HG03135 (cell line): ENCODE measurements around the gene SOBP.

ENCODE experiments used
- ATAC-seq: cut with Tn5 transposase; IDR thresholded peaks from one replicate; pipeline ENCODE4 v1.9.1; 2021; ENCODE audit warnings: mild to moderate bottlenecking, moderate library complexity; ENCODE audit not compliant: unreplicated experiment

SOBP gene

DNA sequence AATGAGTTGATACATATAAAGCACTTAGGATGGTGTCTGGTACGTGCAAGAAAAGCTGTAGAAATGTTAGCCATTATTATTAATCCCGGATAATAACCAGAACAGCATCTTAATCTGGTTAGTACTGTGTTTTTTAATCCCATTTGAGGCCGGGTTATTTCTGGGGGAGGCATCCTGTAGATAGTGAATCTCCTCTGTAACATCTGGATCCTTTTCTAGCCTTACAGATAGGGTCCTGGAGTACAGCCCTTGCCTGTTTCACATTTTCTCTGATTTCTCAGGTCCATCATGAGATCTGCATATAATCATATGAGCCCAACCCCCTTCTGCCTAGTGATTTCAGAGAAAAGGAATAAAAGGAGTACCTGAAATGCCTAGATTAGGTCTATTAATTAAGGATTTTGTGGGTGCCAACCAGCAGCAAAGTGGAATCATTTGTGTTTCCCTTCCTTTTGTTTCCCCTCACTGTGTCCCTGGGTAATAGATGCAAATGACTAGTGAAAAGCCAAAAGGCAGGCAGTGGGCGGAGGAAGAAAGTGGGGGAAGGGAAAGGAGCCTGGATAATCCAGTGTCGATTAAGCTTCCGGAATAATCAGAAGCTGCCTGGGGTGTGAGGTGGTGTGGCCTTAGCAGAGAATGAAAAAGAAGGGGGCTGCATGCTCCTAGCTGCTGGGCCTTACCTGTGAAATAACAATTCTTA, 88.9 kb downstream of the SOBP start:
- ATAC-seq: no peak

DNA sequence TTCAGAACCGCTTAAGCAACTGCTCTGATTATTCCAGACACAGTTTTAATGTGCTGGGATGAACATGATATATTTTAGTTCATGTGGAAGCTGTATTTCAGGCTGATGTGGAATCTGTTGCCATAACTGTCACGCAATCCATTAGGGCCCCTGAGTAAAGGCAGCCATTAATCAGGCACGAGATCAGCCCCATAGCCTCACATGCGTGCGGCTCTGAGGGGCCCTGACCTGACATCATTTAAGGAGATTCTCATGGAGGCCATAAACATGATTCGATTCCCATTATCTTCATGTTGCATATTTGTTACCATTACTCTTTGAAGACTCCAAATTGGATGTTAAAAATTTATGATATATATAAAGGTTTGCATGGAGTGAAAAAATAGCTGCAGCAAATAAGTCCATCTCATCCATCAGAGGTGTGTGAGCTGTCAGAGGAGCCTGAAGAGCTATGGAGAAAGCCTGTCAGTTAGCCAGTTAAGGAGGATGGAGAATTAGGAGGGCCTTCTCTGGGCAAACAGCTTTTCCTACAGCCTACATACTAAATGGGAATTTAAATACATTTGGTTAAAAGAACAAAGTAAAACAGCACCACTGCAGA, 89.6 kb downstream of the SOBP start:
- no peak for ATAC-seq

DNA sequence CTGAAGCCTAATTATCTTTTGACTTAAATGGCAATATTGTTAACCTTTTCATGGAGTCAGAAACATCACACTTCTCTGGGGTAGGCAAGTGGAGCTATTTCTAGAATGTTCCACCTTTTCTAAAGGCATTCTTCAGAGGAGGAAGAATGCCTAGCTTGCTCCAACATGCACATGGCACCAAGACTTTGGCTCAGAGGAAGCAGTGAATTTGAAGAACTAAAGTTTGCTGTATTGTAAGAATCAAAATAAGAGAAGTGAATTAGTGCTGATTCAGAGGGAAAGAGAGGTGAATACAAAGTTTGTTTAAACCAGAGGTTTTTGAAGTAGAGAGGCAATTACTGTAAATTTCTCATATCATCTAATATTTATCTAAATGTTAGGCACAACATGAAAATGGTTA, 92.2 kb downstream of the SOBP start:
- ATAC-seq: no peak

DNA sequence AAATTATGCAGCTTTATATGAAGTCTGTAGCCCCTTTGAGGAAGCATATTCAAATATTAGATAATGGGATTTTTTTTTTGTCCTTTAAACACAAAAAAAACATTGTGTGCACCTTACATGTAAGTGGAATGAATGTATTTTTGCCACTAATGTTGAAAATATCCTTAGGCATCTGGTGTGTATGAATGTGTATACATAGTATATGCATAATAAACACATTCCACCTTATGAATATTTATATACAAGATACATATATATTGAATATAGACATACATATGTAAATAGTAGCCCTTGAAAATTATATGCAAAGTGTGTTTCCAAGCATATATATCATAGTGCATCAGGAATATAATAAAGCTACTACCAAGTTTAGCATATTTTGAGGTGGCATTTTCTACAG, 94.8 kb downstream of the SOBP start:
- no peak for ATAC-seq

DNA sequence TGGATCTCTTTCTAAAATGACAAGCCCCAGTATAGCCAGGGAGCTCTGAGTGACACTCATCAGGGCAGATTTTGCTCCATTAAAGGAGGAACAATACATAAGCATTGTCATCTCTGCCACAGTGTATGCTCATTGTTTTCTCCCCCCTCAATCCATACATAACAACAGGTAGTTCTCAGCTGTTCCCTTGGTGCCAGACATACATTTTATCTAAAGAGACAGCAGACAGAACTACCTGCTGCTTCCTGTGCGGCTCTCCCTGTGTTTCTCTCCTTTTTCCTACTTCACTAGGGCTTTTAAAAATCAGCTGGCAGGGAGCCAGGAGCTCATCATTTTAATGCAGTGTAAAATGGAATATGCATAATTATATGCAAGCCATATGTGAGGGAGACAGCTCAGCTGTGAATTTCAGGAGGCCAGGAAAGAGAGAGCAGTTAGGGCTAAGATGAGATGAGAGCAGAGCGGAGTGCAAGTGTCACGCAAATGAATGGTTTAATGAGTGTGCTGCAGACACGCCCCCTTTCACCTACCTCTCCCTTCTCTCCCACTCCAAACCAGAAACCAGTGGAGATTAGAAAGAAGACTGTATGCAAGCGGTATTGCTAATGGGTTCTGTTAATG, 96.0 kb downstream of the SOBP start:
- no peak for ATAC-seq

DNA sequence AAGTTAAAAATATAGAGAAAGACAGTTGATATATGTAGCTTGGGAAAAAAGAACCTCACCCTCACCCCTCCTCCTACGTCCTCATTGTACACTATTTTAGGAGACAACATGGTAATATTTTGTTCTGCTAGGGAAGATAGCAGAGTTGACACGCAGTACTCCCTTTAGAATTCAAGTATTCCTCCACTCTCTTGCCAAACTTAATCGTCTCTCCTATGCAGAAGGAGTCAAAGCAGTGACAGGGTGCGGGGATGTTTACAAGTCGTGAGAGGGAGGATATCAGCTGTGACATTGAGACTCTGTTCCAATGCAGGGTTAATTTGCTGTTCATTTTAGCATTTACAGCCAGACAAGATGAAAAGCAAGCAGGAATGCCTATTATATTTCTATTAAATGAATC, 97.5 kb downstream of the SOBP start:
- no peak for ATAC-seq

DNA sequence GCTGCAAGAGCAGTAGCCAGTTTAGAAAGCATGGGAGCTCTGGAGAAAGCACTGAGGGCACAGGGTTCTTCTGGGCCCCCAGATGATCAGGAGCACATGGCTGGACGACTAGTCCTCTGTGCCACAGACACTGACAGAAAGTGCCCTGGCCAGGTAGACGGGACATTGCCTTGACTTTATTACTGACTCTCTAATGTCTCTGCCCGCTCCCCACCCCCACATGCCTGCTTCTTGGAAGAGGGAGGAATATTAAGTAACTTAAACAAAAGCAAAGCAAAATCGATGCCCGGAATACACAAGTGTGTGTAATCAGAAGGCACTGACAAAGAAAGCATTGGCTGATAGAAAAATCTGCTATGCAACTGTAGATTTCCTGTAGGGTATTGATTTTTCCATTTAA, 99.3 kb downstream of the SOBP start:
- ATAC-seq: no peak

DNA sequence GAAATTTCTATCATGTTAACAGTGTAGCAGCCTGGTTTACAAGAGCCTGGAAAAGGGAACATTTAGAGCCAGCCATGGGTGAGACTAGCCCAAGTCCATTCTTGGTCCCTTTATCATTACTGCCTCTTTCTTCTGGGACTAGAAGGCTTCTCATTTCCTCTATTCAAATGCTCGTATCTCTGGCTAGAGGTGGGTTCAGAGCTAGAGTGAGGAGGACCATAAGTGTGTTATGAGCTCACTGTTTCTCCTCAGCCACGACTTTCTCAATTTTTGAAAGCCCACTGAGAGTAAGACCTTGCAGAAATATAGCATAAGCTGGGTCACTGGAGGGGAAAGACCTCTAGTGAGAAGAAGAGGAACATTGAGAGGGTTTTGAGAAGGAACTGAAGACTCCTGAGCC, 100.0 kb downstream of the SOBP start:
- no peak for ATAC-seq

DNA sequence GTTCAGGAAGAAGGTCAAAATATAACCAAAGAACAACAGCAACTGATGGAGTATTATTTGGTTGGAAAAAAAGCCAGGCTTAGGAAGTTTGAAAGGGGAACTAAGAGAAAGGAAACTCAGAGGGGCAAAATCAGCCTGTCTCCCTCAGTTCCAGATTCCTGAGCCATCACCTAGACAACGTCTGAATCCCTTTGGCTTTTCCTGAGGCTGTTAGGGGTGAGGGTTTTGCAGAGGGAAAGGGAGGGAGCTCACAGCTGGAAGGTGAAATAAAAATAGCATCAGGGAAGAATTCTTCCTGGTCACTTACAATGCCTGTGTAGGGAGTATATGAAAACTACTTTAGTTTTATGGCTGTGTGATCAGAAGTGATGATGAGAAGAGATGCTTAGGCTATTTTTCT, 100.5 kb downstream of the SOBP start:
- no peak for ATAC-seq

DNA sequence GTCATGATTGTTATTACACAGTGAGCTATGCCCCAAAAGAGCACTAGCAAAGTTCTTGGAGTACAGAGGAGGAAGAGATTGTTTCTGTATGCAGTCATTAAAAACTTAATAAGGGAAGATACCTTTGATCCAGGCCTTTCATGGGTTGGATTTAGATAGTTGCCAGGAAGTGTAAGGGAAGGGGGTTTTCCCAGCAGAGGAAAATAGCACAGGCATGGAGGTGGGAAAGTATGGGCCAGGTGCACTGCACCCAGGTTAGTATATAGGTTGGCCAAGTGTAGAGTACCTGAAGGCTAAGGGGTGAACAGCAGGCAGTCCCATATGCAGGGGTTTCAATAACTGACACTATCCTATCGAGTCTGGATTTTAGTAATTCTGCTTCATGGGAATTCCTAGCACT, 101.4 kb downstream of the SOBP start:
- ATAC-seq: no peak

DNA sequence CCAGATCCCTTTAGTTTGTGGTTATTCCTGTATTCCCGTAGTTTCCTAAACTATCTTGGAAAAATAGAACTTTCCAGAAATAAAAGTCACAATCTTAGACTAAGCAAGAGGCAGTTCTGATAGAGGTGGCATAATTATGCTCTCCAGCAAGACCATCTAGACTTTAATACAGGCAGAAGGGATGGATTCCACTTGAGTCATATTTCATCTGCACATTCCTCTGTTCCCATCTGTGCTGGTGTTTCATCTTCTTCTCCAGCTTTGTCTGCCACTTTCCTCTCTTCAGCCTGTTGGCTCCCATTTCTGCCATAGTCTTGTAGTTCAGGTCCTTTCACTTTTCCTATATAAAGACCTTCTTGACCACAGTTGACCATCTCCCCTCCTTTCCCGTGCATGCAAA, 102.9 kb downstream of the SOBP start:
- ATAC-seq: no peak

DNA sequence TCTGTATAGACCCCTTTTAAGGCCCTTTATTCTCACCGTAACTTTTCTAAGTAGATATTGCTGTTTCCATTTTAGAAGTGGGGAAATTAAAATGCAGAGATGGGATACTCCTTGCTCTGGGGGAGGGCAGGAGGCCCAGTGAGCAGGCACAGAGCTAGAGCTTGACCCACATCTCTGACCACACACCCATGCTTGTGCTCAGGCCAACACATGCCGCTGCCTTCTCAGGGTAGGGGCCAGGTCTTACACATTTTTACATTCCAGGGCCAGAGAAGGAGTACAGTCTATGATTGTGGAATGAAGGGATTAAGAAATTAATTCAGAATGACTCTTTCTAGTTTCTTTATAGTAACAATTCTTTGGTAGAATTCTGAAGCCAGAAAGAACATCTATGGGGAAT, 104.8 kb downstream of the SOBP start:
- no peak for ATAC-seq

DNA sequence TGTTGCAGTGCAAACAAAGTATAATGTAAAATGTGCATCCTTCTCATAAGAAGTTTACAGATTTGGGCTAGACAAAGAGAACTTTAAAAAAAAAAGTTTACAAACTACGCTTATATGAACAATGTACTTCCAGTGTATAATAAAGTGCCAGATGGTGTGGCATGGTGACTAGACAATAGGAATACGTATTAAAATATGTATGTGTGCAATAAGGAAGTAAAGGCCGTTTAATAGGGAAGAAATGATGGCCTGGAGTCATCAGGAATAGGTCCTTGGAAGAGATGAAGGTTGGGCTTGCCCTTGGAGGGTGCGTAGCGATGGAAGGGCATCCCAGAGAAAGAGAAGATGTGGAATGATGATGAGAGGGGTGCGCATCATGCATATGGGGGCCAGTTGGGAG, 108.2 kb downstream of the SOBP start:
- no peak for ATAC-seq

DNA sequence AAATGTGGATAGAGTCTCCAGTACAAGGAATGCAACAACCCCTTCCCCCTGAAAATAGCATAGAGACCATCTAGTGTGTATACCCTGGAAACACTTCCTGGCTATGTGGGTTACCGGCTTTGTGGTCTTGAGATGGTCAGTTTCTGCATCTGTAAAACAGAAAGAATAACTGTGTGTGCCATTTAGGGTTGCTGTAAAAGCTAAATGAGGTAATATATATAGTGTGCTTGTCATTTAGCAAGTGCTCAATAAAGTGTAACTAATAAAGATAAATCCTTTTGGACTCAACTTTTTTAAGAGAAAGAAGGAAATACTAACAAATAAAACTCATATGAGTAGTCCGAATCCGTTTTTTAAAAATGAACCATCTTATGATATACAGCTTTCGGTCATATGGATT, 109.1 kb downstream of the SOBP start:
- ATAC-seq: no peak

DNA sequence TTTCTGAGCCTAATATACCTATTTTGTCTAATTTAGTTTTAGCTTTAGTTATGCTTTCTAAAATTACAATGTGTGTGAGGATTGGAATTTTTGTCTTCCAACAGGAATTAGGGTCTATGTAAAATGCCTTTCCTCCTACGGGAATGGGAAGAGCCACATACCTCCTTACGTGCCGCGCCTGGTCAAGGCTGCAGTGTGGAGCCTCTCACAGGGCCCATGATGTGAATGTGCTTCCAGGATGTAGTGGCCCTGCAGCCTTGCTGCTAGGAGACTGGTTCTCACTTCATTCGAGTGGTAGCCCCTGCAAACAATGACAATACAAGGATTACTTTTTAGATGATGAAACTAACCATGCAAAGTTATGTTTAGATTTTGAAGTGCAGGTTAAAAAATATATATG, 110.2 kb downstream of the SOBP start:
- ATAC-seq: no peak

DNA sequence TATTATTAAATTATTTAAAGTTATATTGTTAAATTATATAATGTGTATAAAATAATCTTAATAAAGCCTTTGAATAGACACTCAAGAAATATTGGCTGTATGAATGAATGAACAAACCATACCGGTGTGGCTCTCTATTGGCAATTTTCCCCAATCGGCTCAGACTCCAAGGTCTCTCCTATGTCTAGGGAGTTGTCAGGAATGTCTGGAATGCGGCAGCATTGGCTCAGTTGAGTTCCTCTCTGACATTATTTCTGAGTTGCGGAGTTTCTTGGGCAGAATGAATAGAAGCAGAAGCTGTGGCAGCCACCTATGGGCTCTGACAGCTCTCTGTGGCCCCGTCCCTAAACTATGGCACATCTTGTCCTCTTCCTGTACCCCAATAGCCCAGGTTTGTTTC, 111.0 kb downstream of the SOBP start:
- ATAC-seq: no peak

DNA sequence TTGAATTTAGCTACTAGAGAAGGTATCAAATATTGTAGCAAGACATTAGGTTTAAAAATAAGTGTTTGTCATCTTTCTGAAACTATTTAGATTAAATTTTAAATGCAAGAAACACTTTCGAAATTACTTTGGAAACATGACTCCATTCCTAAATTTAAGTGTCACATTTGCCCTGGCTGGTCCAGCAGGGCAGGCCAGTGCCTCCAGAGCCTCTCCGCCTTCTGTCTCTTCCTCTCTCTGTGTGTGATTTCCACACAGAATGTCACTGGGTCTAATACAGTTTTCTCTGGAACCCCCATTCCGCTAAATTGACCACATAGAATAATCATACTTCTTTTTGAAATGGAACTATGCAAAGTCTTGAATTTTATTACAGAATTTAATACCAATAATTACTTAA, 111.5 kb downstream of the SOBP start:
- no peak for ATAC-seq

DNA sequence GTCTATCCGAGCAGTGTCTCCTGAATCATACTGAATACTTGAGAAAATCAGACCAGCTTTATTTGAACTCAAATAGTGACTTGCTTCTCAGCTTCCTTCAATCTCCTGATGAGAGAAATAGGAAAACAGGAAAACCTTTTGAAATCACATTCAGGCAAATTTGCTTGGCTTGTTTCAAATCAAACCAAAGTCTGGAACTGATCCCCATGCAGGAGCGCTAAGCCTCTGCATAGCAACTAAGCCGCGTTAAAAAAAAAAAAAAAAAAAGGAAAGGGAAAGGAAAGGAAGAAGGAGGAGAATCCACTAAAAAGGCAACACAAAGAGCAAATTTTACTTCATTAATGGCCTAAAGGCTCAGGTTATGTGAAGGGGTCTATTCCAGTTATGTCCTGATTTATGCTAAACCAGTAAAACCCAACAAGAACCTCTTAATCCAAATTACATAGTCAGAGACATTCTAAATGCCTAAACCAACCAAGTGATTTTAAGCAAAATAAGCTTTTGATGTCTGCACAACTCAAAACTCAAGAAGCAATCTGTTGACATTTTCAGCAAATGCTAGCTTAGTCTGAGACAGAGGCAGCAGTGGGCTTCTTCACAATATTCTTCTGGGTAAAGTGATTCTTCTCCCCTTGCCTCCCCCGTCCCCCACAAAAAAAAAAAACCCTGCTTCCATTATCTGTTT, 112.5 kb downstream of the SOBP start:
- ATAC-seq: no peak

DNA sequence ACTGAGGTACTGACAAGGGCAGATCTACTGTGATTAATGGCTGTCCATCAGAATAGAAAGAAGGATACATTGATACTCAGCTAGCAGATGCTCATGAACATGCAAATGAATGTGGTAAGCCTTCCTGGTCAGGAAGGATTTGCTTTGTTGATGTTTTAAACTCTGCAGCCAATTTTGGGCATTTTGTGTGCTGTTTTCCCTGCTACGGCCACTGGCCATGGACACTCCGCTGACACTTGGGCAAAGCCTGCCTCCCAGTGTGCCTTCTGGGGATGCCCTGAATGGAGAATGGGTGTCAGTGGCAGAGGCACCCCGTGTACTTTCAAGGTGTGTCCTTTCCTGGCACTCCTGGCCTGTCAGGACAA, 113.1 kb downstream of the SOBP start:
- no peak for ATAC-seq

DNA sequence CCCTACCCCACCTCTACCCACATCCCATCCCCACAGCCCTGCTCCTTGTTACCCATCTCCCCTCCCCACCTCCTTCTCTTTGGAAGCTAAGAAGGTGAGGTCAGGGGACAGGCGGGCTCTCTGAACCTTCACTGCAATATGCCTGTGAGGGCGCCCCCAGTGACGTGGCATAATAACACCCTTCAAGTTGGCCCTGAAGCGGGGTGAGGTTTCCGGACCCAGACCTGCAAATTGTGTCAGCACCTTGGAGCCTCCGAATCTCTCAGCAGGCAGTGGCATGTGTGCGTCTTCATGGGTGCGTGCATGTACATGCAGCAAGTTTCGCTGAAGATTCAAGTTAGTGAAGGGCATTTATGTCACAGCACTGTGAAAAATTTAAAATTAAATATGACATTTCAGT, 114.6 kb downstream of the SOBP start:
- no peak for ATAC-seq

DNA sequence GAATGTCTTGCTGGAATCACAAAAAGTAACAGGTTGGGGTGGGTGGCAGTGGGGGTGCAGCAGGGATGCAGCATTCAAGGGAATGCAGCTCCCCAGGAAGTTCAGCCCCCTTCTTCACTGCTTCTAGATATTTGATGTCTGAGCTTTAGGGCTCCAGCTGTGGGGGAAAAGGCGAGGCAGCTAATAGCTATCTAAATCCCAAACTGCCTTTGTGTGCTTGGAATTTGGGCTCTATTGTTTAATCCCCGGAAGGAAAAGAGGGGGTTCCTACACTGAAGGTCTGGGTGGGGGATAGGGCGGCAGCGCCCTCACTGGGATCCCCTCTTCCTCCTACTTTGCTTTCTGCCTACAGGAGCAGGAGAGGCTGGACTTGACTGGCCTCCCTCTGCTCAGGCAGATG, 116.5 kb downstream of the SOBP start:
- no peak for ATAC-seq

DNA sequence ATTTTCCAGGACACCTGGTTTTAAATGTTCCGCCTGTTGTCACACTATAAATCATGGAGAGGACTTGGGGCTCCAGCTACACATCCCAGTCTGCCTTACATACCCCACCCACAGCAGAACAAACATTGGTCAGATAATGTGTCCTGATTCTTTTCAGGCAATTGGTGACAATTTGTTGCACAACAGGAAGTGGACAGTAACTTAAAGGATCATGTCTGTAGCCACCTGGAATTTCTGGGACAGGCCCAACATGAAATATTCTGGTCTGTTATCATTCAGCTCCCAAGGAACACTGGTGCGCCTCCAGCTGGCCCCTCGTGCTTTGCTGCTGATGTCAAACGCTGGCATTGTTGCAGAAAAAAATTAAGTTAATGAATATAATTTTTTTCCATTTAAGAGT, 117.2 kb downstream of the SOBP start:
- no peak for ATAC-seq
